MM.1S (cell line): ENCODE results near the gene AGBL1.

Source experiments
- CTCF ChIP-seq: fragments of 300-600 bp; sonication (generic); IDR thresholded peaks from 2 replicates; pipeline ENCODE4 v1.5.1; 2016; ENCODE audit warnings: antibody characterized with exemption, low read length, mixed read lengths
- EZH2 ChIP-seq: fragments of 300-600 bp; sonication (generic); optimal IDR thresholded peaks from 2 replicates; pipeline ENCODE3; 2017; ENCODE audit warnings: low read depth, mild to moderate bottlenecking, antibody characterized with exemption, low read length, mixed read lengths

DNA sequence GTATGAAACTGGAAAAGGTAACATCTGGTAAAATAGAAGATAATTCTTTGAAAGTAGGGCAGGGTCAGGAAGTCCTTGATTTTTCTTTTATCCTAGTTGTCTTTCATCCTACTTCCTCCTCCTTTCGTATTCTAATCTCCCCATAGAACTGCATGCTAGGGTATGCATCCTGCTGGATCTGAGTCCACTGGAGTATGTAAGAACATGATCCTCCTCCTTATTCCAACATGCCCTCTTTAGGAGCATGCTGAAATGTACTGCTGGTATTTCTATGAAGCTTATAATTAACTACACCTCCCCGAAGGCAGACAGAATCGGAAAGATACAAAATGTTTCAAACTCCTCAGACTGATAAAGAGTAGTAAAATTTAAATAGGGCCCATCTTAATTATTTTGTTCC is 493.8 kb downstream of the AGBL1 start:
- no peak for TF ChIP-seq CTCF
- no peak for TF ChIP-seq EZH2
